ENCODE measurements around the gene RAPGEF6. TPM values are rescaled to one million over a fixed set of nuclear protein-coding genes. Genes with fewer than 3 reads are reported as not detected.

Gene RAPGEF6
- total RNA-seq, 1 donor from 2014 or later, result 22.9 TPM

DNA sequence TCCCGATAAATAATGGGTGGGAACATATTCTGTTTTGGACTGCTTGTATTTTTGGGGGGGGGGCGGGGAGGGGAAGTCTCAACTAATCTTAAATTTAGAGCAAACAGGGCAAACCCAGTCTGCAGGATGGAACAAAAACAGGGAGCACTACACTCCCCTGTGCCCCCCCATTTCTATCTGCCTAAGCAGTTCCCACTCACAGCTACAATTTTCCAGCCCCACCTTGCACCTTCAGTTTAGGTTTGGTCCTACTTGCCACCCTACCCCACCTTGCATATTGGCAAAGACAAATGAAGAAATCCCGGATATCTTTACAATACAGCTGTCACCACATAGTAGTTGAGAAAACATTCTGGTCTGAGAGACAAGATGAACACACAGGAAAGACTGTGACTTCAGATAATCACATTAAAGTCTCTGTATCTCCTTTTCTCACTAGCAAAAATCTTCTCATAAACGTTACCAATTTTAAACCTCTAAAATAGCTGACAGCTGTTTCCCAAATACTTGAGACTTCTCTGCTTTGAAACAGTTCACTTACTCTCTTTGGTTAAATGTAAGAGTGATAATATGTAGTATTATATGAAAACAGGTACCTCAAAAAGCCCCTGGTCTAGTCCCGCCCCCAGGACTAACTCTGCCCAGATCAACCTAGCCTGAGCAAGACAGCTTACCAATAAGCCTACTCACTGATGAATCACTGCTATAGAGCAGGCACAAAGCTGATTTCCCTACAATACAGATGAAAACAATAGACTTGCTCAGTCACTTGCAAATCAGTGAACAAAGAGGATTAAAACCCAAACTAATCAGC is 5.2 kb upstream of the RAPGEF6 start:
- no peaks in the 10 kb centered on the region for H3K9me3 ChIP-seq
- peaks cover 0 to 6% of the 10 kb centered on the region in 2 donors for H3K4me1 ChIP-seq
- no peak for DNase-seq (ENCODE audit: low spot score in 2 of 2)
- no peaks in the 10 kb centered on the region for H3K27me3 ChIP-seq
- intact Hi-C loops (cut with DNase I), result no loop called here
- TF ChIP-seq, protein P1, sequence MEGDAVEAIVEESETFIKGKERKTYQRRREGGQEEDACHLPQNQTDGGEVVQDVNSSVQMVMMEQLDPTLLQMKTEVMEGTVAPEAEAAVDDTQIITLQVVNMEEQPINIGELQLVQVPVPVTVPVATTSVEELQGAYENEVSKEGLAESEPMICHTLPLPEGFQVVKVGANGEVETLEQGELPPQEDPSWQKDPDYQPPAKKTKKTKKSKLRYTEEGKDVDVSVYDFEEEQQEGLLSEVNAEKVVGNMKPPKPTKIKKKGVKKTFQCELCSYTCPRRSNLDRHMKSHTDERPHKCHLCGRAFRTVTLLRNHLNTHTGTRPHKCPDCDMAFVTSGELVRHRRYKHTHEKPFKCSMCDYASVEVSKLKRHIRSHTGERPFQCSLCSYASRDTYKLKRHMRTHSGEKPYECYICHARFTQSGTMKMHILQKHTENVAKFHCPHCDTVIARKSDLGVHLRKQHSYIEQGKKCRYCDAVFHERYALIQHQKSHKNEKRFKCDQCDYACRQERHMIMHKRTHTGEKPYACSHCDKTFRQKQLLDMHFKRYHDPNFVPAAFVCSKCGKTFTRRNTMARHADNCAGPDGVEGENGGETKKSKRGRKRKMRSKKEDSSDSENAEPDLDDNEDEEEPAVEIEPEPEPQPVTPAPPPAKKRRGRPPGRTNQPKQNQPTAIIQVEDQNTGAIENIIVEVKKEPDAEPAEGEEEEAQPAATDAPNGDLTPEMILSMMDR (IDR thresholded peaks at IDR 0.05), result no peak
- no peak overlapping the region for H3K27ac ChIP-seq
- H3K36me3 ChIP-seq, result peaks cover 0 to 14% of the 10 kb centered on the region in 2 donors
- no peak overlapping the region for H3K4me3 ChIP-seq

DNA sequence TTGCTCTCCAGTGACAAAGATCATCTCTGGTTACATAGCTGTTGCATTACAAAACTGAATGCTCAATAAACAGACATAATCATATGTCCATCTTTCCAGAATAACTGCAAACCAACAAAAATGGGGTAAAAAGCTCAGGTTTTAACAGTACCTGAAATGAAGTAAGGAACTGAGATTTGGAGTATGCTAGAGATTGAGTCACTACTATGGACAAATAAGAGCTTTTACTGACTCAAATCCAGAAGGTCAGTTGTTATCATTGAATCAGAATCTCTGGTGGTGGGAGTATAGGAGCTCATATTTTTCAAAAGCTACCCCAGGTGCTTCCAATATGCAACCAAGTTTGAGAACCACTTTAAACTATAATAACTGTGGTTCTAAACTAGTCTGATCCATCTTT is 4.1 kb upstream of the RAPGEF6 start:
- intact Hi-C loops (cut with DNase I), result loop anchor here (5.0 to 10.0 kb wide), 3 partner anchors 173 to 616 kb away; partner anchors contain the start of genes HINT1 and PDLIM4
- Histone ChIP-seq H3K9me3 (no peaks in the 10 kb centered on the region), H3K4me1 (peaks cover 0 to 6% of the 10 kb centered on the region in 2 donors)

DNA sequence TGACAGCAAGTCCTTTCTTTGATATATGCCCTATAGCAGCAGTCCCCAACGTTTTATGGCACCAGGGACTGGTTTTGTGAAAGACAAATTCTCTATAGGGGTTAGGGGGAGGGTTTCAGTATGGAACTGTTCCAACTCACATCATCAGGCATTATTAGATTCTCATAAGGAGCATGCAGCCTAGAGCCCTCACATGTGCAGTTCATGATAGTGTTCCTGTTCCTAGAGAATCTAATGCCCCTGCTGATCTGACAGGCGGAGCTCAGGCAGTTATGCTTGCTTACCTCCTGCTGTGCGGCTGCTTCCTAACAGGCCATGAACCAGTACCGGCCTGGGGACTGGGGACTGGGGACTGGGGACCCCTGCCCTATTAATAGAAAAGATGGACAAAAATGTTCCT is 2.7 kb upstream of the RAPGEF6 start:
- intact Hi-C loops (cut with DNase I), result loop anchor here (5.0 to 10.0 kb wide), 3 partner anchors 175 to 617 kb away; partner anchors contain the start of genes HINT1 and PDLIM4
- H3K4me1 ChIP-seq, result peaks cover 8 to 14% of the 10 kb centered on the region in 2 donors
- H3K36me3 ChIP-seq, result no peaks in the 10 kb centered on the region

More for the DNA sequence above, 4.1 kb upstream of the RAPGEF6 start:
- TF ChIP-seq, protein P1 (IDR thresholded peaks at IDR 0.05), result no peak
- H3K4me3 ChIP-seq, result no peak overlapping the region
- no peak overlapping the region for H3K27ac ChIP-seq
- no peaks in the 10 kb centered on the region for H3K27me3 ChIP-seq
- no peak for DNase-seq (ENCODE audit: low spot score in 2 of 2)
- peaks cover 0 to 3% of the 10 kb centered on the region in 2 donors for H3K36me3 ChIP-seq

DNA sequence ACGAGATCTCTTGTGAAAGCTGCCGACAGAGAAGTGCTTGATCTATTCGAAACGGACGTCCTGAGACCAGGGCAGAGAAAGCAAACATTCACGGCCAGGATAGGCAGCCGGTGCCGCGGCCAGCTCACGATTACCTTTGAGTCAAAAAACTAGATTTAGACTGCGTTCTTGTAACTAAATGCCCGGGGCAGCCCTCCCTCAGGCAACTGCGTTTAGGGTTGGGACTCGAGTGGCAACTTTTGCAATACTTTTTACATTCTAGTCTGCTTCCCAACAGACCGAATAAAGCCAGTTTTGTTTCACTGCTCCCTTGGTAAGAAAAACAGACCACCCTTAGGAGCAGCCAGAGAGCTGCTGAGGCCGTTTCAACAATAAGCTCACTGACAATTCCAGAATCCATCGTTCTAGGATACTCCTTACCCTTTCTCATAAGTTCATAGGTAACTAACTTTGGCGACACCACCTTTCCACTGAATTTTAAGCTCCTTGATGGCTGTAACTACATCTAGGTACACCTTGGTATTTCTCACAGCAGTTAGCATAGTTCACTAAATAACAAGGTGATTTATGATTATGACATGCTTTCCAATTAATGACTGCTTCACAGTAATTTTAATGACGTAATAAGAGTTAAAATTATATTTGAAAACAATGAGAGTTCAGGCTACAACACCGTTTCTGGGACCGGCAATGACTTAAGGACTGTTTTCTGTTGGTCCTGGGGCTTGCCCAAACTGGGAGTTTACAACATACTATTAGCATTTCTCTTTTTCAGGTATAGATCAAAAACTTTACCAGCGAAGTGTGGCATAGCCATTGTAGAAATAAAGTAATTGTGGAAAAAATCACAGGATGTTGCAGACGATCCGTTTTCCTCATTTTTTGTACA is 899 bp upstream of the RAPGEF6 start:
- Histone ChIP-seq H3K36me3 (no peaks in the 10 kb centered on the region), H3K4me3 (peak overlapping the region; percentile 64 to 95), H3K9me3 (no peaks in the 10 kb centered on the region), H3K27ac (peak overlapping the region; percentile 99), H3K4me1 (peaks cover 9 to 14% of the 10 kb centered on the region in 2 donors), H3K27me3 (no peaks in the 10 kb centered on the region)
- TF ChIP-seq, protein P1 (IDR thresholded peaks at IDR 0.05), result no peak
- no peak for DNase-seq (ENCODE audit: low spot score in 2 of 2)
- intact Hi-C loops (cut with DNase I), result loop anchor here (1.0 to 10.0 kb wide), 4 partner anchors 161 to 619 kb away; partner anchors contain the start of genes FNIP1, HINT1 and PDLIM4

More for the DNA sequence above, 2.7 kb upstream of the RAPGEF6 start:
- no peak overlapping the region for H3K4me3 ChIP-seq
- TF ChIP-seq, protein P1 (IDR thresholded peaks at IDR 0.05), result no peak
- no peaks in the 10 kb centered on the region for H3K9me3 ChIP-seq
- no peak overlapping the region for H3K27ac ChIP-seq
- no peaks in the 10 kb centered on the region for H3K27me3 ChIP-seq
- DNase-seq (ENCODE audit: low spot score in 2 of 2), result no peak

DNA sequence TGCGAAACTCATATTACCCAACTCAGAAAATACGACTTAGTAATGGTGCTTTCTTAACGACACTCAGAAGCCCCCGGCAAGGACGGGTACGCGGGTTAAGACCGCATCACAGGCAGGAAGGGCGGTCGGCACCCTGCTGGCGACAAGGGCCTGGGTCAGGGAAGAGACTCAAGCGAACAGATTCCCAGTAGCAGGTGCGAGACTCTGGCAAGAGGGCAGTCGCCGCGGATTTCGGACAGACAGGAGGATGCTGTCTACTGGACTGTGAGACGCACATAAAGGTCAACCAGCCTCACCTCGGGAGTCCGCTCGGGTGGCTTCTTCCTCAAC is 398 bp downstream of the RAPGEF6 start:
- H3K36me3 ChIP-seq, result no peaks in the 10 kb centered on the region
- H3K27me3 ChIP-seq, result no peaks in the 10 kb centered on the region
- peak overlapping the region; percentile 70 to 95 for H3K4me3 ChIP-seq
- no peaks in the 10 kb centered on the region for H3K9me3 ChIP-seq
- TF ChIP-seq, protein P1 (IDR thresholded peaks at IDR 0.05), result peak in 2 of 3 experiments; percentile 25 to 41
- DNase-seq (ENCODE audit: low spot score in 2 of 2), result peak in 1 of 2 donors; percentile 82
- peak overlapping the region; percentile 99 for H3K27ac ChIP-seq
- peaks cover 9 to 14% of the 10 kb centered on the region in 2 donors for H3K4me1 ChIP-seq
- intact Hi-C loops (cut with DNase I), result loop anchor here (5.0 to 10.0 kb wide), 3 partner anchors 47 to 620 kb away; partner anchors contain the start of genes HINT1 and PDLIM4
